AG08396 (cell line): ENCODE results near the gene DGKG.

ENCODE experiments used
- DNase-seq: peaks from one replicate; pipeline ENCODE4 v3.0.0; 2012; ENCODE audit warnings: low spot score, mixed read lengths

DGKG gene

DNA sequence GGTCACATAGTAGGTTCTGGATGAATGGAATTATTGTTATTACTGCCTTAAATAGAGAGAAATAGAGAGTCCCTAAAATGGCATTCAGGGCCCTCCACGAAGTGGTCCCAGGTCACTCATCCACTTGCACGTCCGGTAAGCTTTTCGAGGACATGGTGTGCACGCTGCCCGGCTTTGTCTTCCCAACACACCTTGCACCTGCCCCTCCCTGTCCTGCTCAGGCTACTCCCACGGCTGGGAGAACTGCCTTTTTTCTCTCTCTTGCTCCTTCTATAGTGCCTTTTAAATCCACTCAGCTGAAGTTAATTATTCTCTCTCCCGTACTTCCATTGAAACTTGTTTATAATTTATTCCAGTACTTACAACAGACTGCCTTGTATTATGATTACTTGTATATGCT lies 5.6 kb upstream of the DGKG start:
- no peak for DNase-seq

- DNase-seq: no peak
Measured at GRCh38 chr3:186366206-186366605, 4.2 kb upstream of the DGKG start.

- peak; percentile 62 for DNase-seq
Measured at GRCh38 chr3:186365202-186365974, 3.4 kb upstream of the DGKG start.

GRCh38 chr3:186362988-186363387 lies 954 bp upstream of the DGKG start:
- DNase-seq: peak; percentile 62

GRCh38 chr3:186362537-186362842 lies 456 bp upstream of the DGKG start:
- DNase-seq: no peak

- no peak for DNase-seq
Measured at GRCh38 chr3:186361246-186361761, 730 bp downstream of the DGKG start.

GRCh38 chr3:186360779-186361178 lies 1.3 kb downstream of the DGKG start:
- no peak for DNase-seq

GRCh38 chr3:186359078-186359477 lies 3.0 kb downstream of the DGKG start:
- DNase-seq: no peak

DNA sequence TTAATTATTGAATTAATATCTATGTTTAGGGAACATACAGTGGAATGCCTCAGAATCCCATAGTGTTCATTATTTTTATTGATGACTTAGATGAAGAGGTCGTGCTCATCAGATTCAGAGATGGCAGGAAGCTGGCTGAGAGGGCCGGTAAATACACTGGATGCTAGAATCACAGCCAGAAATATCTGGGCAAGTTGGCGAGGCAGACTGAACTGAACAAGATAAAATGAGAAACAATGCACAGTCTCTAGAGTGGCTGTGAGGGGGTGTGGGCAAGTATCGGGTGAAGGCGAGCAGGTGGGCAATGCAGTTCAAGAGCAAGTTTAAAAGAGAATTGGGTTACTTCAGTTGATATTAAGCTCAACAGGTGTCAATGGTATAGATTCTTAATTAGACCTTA lies 5.9 kb downstream of the DGKG start:
- no peak for DNase-seq

DNA sequence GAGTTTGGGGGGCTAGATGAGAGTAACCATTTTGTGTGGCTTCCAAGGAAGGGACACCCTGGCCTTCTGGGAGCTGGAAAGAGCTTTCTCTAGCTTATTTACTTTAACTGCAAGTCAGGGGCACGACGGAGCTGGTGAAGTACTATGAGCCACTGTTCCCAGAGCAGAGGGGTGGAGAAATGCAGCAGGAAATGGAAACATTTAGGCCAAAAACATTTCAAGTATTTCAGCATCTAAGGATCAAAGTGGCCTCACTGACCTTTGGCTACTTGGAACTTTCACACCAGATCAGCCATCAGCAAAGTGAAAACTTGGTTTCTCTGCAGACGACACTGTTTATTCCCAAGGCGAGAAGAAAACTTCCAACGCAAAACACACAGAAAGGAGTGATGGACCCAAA lies 7.9 kb downstream of the DGKG start:
- no peak for DNase-seq

- DNase-seq: no peak
Measured at GRCh38 chr3:186352369-186352768, 9.7 kb downstream of the DGKG start.

GRCh38 chr3:186342197-186342596 lies 19.8 kb downstream of the DGKG start:
- no peak for DNase-seq

DNA sequence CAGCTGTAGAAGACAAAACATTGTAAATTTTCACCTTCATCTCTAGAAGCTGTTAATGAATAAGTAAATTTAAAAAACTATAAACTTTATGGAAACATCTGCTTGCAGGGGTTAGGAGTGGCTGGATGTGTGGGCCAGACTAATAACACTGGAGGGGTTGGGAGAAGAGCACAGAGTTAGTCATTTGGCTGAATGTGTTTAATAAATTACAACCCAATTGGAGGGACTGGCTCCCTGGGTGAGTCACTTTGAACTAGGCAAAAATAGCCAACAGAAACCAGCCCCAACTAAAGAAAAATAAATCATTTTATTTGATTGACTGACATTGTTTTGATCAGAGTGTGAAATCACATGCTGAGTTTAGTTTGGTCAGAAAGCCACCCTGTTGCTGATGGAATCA lies 21.8 kb downstream of the DGKG start:
- DNase-seq: no peak

GRCh38 chr3:186339180-186339918 lies 22.7 kb downstream of the DGKG start:
- DNase-seq: no peak

DNA sequence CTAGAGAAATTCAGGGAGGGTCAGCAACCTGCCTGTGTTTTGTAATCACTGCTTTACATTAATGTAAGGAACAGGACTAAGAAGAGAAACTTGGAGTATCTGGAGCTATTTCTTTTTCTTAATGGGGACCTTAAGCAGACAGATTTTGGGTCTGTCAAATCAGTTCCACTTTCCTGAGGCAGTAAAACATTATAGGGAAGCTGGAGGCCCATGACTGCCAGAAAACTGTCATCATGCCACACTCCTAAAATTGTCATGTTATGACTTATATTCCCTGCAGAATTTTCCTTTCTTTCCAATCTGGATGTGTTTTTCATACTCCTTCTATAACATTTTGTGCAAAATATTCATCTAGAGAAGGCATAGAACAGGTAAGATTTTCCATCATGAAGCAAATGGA lies 28.8 kb downstream of the DGKG start:
- no peak for DNase-seq

- DNase-seq: no peak
Measured at GRCh38 chr3:186330772-186331460, 31.1 kb downstream of the DGKG start.

DNA sequence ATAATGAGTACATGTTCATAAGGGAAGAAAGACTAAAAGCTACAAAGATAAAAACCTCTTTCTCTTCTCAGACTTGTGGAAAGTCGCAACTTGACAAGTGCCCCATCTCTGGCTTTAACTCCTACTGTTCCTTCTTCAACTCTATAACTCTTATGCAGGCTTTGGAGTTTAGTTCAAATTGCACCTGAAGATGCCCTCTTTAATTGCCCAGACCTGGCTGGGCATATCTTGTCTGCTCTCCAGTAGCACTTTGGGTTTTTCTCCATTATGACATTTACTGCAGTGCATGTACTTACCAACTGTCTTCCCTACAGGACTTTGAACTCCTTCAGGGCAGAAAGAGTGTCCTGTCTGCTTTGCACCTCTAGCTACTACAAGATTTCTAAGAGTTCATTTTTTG lies 32.4 kb downstream of the DGKG start:
- no peak for DNase-seq

- no peak for DNase-seq
Measured at GRCh38 chr3:186327912-186328487, 34.0 kb downstream of the DGKG start.

- DNase-seq: no peak
Measured at GRCh38 chr3:186322761-186323160, 39.3 kb downstream of the DGKG start.

DNA sequence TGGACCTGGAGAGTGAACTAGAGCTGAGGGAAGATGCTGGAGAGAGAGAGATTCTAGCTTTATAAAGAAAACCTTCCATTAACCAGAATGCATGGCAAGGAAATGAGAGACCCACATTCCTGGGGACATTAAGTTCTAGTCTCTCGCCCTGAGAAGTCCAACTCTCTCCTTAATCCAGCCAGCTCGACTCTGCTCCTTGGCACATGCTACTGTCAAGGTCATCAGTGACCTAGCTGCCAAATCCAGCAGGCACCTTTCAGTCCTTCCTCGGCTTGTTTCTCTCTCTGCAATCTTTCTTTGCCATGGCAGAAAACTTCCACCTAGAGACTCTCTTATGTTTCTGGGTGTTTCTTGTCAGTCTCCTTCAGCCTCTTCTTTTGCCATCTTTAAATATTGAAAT lies 40.3 kb downstream of the DGKG start:
- no peak for DNase-seq

DNA sequence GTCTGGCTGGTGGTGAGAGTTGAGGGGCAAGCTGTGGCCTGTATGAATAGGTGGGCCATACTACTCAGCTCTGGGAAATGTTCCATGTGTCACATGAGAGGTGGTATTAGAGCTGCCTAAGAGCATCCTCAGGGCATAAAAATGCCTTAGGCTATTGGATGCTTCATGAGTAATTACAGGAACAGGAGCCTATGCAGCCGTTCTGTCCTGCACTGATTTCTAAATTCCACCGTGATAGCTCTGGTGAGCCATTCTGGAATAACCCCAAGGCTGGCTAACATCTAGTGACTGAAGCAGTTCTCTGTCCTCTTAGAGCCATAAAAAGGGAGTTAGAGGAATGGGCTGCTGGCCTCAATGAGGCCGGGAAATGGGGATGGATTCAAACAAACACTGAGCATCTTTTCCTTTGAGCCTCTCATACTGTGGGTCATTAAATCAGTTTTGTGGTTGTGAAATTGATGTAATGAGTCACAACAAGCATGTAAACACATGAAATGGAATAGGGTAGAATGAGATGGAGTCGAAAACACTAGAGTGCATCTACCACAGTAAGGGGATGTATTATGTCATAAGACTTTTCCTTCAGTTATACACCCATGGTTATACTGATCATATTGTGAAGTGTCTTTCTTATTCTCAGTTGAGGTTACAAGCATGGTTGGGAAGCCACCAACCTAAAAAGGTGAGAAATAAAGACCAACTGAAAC lies 41.0 kb downstream of the DGKG start:
- no peak for DNase-seq

- DNase-seq: no peak
Measured at GRCh38 chr3:186319945-186320344, 42.1 kb downstream of the DGKG start.
